ENCODE measurements around the gene ADAM12.

DNA sequence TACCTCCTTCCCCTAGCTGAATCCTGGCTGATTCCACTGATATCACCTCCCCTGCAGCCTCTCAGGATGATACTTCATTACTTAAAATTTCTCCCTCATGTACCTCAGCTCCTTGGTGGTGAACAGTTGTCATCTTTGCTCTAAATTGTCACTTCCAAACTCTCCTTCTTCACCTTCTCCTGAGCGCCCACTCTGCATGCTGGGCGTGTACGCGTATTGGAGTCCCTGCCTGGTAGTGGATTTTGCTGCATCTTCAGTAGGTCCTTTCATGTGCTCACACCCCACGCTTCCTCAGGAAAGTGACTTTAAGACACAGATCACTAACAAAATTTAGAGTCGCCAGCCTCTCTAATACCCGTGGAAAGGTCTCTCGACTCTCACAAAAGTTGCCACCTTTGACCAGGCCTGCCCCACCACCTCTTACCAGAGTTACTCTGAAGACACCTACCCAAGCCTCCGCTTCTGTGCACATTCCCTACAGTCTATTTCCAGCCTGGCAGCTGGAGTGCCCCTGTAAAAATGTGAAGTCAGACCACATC, 255.1 kb downstream of the ADAM12 start:
- no peak for TF ChIP-seq EZH2phosphoT487 (IDR thresholded peaks at IDR 0.05; ENCODE audit: borderline replicate concordance)
- TF ChIP-seq, protein P1, sequence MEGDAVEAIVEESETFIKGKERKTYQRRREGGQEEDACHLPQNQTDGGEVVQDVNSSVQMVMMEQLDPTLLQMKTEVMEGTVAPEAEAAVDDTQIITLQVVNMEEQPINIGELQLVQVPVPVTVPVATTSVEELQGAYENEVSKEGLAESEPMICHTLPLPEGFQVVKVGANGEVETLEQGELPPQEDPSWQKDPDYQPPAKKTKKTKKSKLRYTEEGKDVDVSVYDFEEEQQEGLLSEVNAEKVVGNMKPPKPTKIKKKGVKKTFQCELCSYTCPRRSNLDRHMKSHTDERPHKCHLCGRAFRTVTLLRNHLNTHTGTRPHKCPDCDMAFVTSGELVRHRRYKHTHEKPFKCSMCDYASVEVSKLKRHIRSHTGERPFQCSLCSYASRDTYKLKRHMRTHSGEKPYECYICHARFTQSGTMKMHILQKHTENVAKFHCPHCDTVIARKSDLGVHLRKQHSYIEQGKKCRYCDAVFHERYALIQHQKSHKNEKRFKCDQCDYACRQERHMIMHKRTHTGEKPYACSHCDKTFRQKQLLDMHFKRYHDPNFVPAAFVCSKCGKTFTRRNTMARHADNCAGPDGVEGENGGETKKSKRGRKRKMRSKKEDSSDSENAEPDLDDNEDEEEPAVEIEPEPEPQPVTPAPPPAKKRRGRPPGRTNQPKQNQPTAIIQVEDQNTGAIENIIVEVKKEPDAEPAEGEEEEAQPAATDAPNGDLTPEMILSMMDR (conservative IDR thresholded peaks at IDR 0.05; ENCODE audit: low read length) = no peak

Measured in Loucy (cell line).